Transverse colon (tissue), 4 donors: ENCODE measurements around the gene KLHL10. TPM values are rescaled to one million over a fixed set of nuclear protein-coding genes. Genes with fewer than 3 reads are reported as not detected.
A peak's percentile ranks its signal among the peaks of the same experiment; 100 is the strongest.

Experiments used
- DNase-seq: peaks from one replicate; pipeline ENCODE4 v3.0.0-alpha.2; 2019
- H3K27ac ChIP-seq, 4 donors: fragments of 200-600 bp; sonication (generic); 2 replicates each; pipeline ENCODE4 v1.5.1; 2016 to 2018; ENCODE audit warnings: inconsistent platforms in 4 of 4
- H3K27me3 ChIP-seq: fragments of 200-600 bp; sonication (generic); 2 replicates; pipeline ENCODE4 v1.5.1; 2017; ENCODE audit warnings: inconsistent platforms
- H3K36me3 ChIP-seq, 4 donors: fragments of 200-600 bp; sonication (generic); 2 replicates each; pipeline ENCODE4 v1.5.1; 2017 to 2019; ENCODE audit warnings: inconsistent platforms in 4 of 4
- H3K4me1 ChIP-seq, 4 donors: fragments of 200-600 bp; sonication (generic); 2 replicates each; pipeline ENCODE4 v1.5.1; 2017 to 2020; ENCODE audit warnings: inconsistent platforms in 4 of 4
- H3K4me3 ChIP-seq, 4 donors: fragments of 200-600 bp; sonication (generic); 1 replicate in 1 of 4; 2 replicates in 3 of 4; pipeline versions ENCODE4 v1.5.1 to v1.6.1; 2017 to 2019; ENCODE audit warnings: inconsistent platforms in 4 of 4
- H3K9me3 ChIP-seq, 2 donors: fragments of 200-600 bp; sonication (generic); 2 replicates each; pipeline ENCODE4 v1.5.1; 2017 to 2019; ENCODE audit warnings: inconsistent platforms in 2 of 2
- EP300 ChIP-seq: sonication (generic); formaldehyde crosslinking; IDR thresholded peaks from one replicate; pipeline ENCODE4 v1.6.1; 2017; ENCODE audit warnings: antibody characterized with exemption, low read depth
- POLR2A ChIP-seq: fragments of 450-650 bp; IDR thresholded peaks from one replicate; pipeline ENCODE4 v1.6.1; 2016; ENCODE audit warnings: antibody characterized with exemption, mild to moderate bottlenecking, moderate library complexity
- POLR2AphosphoS5 ChIP-seq, 3 donors: sonication (generic); formaldehyde crosslinking; IDR thresholded peaks; one replicate each; pipeline ENCODE4 v1.6.1; 2016; ENCODE audit warnings: antibody characterized with exemption in 3 of 3
- WGBS, 2 donors: methylation state at CpG; one replicate each; pipeline ENCODE4 v1.1.5; 2018; ENCODE audit warnings: low coverage in 1 of 2; 5-methylcytosine and 5-hydroxymethylcytosine counted together
- in situ Hi-C, 4 donors: fragments of 200-750 bp; cut with MboI; loops; one replicate each; pipeline versions ENCODE4 v1.15.0 to v1.15.1; 2017; ENCODE audit warnings: low sequenced_read_pairs in 3 of 4, low pct_ligation_motif_present in 1 of 4, low pct_unique_long_range_greater_than_20kb in 1 of 4
- intact Hi-C: fragments of 100-400 bp; cut with DNase I; formaldehyde crosslinking; loops from one replicate; pipeline ENCODE4 v1.15.1; 2023; ENCODE audit warnings: low total_unique reads
- total RNA-seq, 4 donors: library from RNA; depleted of rRNA; stranded (reverse); fragments of >200 nt; gene quantifications; one replicate each; pipeline ENCODE4 v1.1.0, GENCODE V29; 2016
- TF ChIP-seq, protein P1 (sequence below), 5 experiments: fragments of 200-600 bp in 3 of 5; fragments of 450-650 bp in 2 of 5; sonication (generic) in 3 of 5; IDR thresholded peaks; 1 replicate in 2 of 5; 2 replicates in 3 of 5; pipeline ENCODE4 v1.5.1; 2016 to 2017; ENCODE audit warnings: antibody characterized with exemption in 5 of 5, inconsistent platforms in 3 of 5, mild to moderate bottlenecking in 2 of 5, moderate library complexity in 1 of 5

Gene KLHL10
- total RNA-seq, 4 donors from 2014 or later = 0.32 TPM; not detected in 3

DNA sequence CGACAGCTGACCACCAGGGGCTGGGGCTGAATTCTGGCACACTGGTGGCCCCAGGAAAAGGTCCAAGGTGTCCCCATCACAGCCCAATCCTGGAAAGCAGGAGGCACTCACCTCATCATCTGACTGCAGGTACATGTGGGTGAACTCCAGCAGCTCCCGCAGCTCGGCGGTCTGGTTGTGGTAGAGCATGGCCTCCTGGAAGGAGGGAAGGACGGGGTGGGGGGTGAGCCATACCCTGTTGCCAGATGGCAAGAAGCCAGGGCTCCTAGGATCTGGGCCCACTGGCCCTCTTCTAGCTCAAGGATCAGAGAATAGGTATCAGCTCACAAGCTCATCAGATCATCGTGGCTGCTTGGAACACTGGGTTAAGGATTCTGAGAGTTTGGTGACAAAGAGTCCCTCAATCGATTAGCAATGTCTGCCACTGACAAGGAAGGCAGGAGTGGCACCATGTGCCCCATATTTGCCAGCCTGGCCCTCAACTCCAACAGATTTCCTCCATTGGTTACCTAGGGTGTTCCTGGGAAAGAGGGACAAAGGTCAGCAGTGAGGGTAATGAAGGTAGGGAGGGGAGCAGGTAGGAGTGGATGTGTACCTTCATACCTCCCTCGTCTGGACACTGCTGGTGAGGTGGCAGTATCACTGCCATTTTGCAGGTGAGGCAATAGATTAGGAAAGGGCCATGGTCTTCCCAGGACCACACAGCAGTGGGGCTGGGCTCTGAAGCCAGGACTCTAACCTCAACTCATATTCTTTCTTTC, 30.8 kb upstream of the KLHL10 start:
- intact Hi-C loops (no loop called here), in situ Hi-C loops (loop anchor here in 2 of 4 donors (10.0 kb wide), 1 partner anchor 72 kb away; the partner anchor contains the start of gene HAP1 (in 2 of the 2))
- H3K4me1 ChIP-seq = peaks cover 10 to 33% (median 26%) of the 10 kb centered on the region in 4 donors
- no peaks in the 10 kb centered on the region for H3K36me3 ChIP-seq
- DNase-seq = peak; percentile 73
- H3K9me3 ChIP-seq = no peaks in the 10 kb centered on the region
- H3K27me3 ChIP-seq = no peaks in the 10 kb centered on the region
- TF ChIP-seq POLR2AphosphoS5 (IDR thresholded peaks at IDR 0.05) = peak; percentile 24 to 43 (median 39)
- TF ChIP-seq EP300 = no peak
- TF ChIP-seq POLR2A = peak; percentile 23
- no peak overlapping the region for H3K4me3 ChIP-seq
- H3K27ac ChIP-seq = peak overlapping the region; percentile 51 to 70 (median 68)
- 81% methylated on average over 7 of the region's 8 CpGs; no CpG with 5 or more reads in 1 of the 2 donors for WGBS, 2 donors

DNA sequence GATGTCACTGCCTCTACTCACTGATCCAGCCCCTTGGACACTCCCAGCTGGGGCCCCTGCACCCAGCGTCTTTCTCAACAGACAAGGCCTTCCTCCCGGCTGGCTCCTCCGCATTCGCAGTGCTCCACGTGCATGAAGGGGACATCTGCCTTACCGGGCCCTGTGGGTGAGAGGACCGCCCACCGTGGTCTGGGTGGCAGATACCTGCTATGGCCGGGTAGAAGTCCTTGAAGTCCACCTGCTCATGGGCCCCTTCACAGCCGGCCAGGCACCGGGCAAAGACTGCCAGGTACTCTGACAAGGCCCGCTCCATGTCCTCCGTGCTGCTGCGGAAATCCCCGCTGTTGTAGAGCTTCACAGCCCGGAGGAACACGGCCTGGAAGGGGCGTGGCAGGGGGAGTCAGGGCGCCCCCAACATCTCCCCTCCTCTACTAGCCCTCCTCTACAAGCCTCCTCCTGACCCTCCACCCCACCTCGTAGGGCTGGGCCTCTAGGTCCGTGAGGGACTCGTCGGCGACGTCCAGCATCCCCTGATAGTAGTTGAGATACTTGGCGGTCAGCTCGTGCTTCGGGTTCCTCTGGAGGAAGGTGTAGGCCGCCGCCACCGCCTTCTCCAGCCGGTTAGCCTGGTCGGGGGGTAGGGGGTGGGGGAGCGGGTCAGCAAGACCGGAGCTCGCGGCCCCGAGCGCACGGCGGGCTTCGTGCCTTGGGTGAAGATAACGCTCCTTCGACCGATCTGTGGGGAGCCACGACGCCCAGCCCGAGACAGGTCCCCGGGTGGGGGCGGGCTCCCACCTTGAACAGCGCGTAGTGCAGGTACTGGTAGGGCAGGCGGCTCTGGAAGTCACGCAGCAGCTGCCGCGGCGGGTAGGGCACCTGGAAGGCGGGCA, 26.7 kb upstream of the KLHL10 start:
- TF ChIP-seq POLR2AphosphoS5 (IDR thresholded peaks at IDR 0.05) = no peak
- no peak for TF ChIP-seq POLR2A
- no peak for TF ChIP-seq EP300
- TF ChIP-seq, protein P1, sequence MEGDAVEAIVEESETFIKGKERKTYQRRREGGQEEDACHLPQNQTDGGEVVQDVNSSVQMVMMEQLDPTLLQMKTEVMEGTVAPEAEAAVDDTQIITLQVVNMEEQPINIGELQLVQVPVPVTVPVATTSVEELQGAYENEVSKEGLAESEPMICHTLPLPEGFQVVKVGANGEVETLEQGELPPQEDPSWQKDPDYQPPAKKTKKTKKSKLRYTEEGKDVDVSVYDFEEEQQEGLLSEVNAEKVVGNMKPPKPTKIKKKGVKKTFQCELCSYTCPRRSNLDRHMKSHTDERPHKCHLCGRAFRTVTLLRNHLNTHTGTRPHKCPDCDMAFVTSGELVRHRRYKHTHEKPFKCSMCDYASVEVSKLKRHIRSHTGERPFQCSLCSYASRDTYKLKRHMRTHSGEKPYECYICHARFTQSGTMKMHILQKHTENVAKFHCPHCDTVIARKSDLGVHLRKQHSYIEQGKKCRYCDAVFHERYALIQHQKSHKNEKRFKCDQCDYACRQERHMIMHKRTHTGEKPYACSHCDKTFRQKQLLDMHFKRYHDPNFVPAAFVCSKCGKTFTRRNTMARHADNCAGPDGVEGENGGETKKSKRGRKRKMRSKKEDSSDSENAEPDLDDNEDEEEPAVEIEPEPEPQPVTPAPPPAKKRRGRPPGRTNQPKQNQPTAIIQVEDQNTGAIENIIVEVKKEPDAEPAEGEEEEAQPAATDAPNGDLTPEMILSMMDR (IDR thresholded peaks at IDR 0.05) = no peak
- no peaks in the 10 kb centered on the region for H3K36me3 ChIP-seq
- in situ Hi-C loops = no loop called here
- intact Hi-C loops = no loop called here
- H3K9me3 ChIP-seq = no peaks in the 10 kb centered on the region
- DNase-seq = peak; percentile 23
- WGBS, 2 donors = 29% methylated on average over 50 of the region's 58 CpGs; no CpG with 5 or more reads in 1 of the 2 donors
- peaks cover 10 to 50% (median 36%) of the 10 kb centered on the region in 4 donors for H3K4me1 ChIP-seq
- H3K27me3 ChIP-seq = no peaks in the 10 kb centered on the region
- peak overlapping the region; percentile 78 to 89 (median 86) for H3K27ac ChIP-seq
- H3K4me3 ChIP-seq = peak overlapping the region; percentile 38 to 86 (median 64)

DNA sequence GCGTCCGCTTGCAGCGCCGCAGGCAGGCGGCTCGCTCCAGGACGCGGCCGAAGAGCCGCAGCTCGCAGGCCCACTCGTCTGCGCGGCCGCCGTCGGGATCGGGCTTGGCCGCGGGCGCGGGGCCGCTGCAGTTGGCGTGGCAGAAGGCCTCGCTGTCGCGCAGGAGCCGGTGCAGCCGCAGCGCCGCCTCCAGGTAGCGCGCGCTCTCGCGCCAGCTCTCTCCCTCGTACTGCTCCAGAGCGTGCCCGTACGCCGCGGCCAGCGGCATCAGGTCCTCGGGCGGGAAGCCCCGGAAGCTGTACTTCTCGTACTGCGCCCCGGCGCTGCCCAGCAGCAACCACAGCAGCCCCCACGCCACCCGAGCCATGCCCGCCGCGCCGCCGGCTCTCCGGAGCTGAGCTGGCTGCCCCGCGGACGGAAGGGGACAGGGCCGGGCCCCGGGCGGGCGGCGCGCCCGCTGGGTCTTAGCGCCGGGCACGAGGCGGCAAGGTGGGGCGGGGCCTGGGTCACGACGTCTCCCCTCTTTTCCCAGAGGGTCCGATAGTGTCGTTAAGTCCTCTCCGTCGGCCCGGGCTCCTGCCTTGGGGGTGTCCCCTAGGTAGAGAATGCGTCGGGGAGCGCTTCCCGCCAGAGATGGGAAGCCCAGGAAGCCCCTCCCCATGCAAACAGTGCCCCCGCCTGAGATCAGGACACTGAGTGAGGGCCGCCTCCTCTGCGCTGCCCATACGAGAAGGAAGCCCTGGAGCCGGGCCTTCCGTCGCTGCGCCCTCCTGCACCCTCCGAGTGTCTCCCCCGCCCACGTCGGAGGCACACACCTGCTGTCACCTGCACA, 25.9 kb upstream of the KLHL10 start, which contains the start of gene P3H4:
TSS of gene P3H4 (minus strand) at position 401 of the 832 bp plus-strand sequence. CDS start at position 367, 34 bp downstream.
- Histone ChIP-seq H3K27ac (peak within 1 kb of the TSS; percentile 78 to 89 (median 86)), H3K9me3 (no peaks in the 10 kb centered on the region), H3K4me1 (peaks cover 10 to 47% (median 34%) of the 10 kb centered on the region in 4 donors), H3K27me3 (no peaks in the 10 kb centered on the region), H3K4me3 (peak within 1 kb of the TSS; percentile 38 to 86 (median 64)), H3K36me3 (no peaks in the 10 kb centered on the region)
- TF ChIP-seq, protein P1 (IDR thresholded peaks at IDR 0.05) = peak; percentile 47 to 81 (median 61)
- TF ChIP-seq POLR2A = peak; percentile 15
- peak in 1 of 3 donors; percentile 8 for TF ChIP-seq POLR2AphosphoS5 (IDR thresholded peaks at IDR 0.05)
- TF ChIP-seq EP300 = no peak
- in situ Hi-C loops = no loop called here
- peak; percentile 87 for DNase-seq
- intact Hi-C loops = no loop called here
- 2% methylated on average over 42 of the region's 96 CpGs; no CpG with 5 or more reads in 1 of the 2 donors for WGBS, 2 donors
